Natural killer cell (primary cell): ENCODE measurements around the gene ZNF775. TPM values are rescaled to one million over a fixed set of nuclear protein-coding genes. Genes with fewer than 3 reads are reported as not detected.
A peak's percentile ranks its signal among the peaks of the same experiment; 100 is the strongest.

Experiments
- ATAC-seq, 3 donors: fragments of 150-1000 bp in 2 of 3; fragments of 200-7000 bp in 1 of 3; cut with Tn5 transposase; 1 replicate in 1 of 3; 2 replicates in 2 of 3; pipeline ENCODE4 v1.10.0; 2021; ENCODE audit warnings: mild to moderate bottlenecking in 2 of 3, moderate library complexity in 2 of 3
- DNase-seq, 2 donors: peaks; one replicate each; pipeline versions ENCODE4 v3.0.0 to v3.0.0-alpha.2; 2013 to 2021; ENCODE audit warnings: mixed read lengths in 1 of 2
- H3K27ac ChIP-seq: one replicate; pipeline ENCODE4 v1.5.1; 2013; ENCODE audit warnings: mild to moderate bottlenecking, low read length
- H3K27me3 ChIP-seq: one replicate; pipeline ENCODE4 v1.6.1; 2013; ENCODE audit warnings: low read length; ENCODE audit not compliant: control insufficient read depth, insufficient read depth
- H3K36me3 ChIP-seq: one replicate; pipeline ENCODE4 v1.6.1; 2013; ENCODE audit warnings: low read length; ENCODE audit not compliant: control insufficient read depth, insufficient read depth
- H3K4me1 ChIP-seq: one replicate; pipeline ENCODE4 v1.6.1; 2013; ENCODE audit warnings: low read length; ENCODE audit not compliant: control insufficient read depth, insufficient read depth
- H3K4me3 ChIP-seq: one replicate; pipeline ENCODE4 v1.5.1; 2013; ENCODE audit warnings: low read length
- H3K9me3 ChIP-seq: one replicate; pipeline ENCODE4 v1.6.1; 2013; ENCODE audit warnings: low read length; ENCODE audit not compliant: control insufficient read depth, insufficient read depth
- H3K27ac Mint-ChIP-seq, 2 donors: one replicate each; pipeline ENCODE4 v1.8.0; 2022; ENCODE audit warnings: mild to moderate bottlenecking in 2 of 2, mixed read lengths in 2 of 2, moderate library complexity in 1 of 2
- H3K27me3 Mint-ChIP-seq, 2 donors: one replicate each; pipeline ENCODE4 v1.8.0; 2022; ENCODE audit warnings: low read depth in 2 of 2, mixed read lengths in 2 of 2
- H3K36me3 Mint-ChIP-seq: one replicate; pipeline ENCODE4 v1.8.0; 2022; ENCODE audit warnings: mixed read lengths
- H3K4me1 Mint-ChIP-seq, 2 donors: one replicate each; pipeline ENCODE4 v1.8.0; 2022; ENCODE audit warnings: mixed read lengths in 2 of 2
- H3K4me3 Mint-ChIP-seq: one replicate; pipeline ENCODE4 v1.8.0; 2022; ENCODE audit warnings: mild to moderate bottlenecking, moderate library complexity, mixed read lengths
- H3K9me3 Mint-ChIP-seq, 2 donors: one replicate each; pipeline ENCODE4 v1.8.0; 2022; ENCODE audit warnings: mixed read lengths in 2 of 2
- WGBS: methylation state at CpG from one replicate; pipeline ENCODE4 v1.1.7; 2013; ENCODE audit warnings: missing lambda C conversion rate; ENCODE audit not compliant: insufficient coverage; 5-methylcytosine and 5-hydroxymethylcytosine counted together
- intact Hi-C: fragments of 100-400 bp; cut with micrococcal nuclease; formaldehyde crosslinking; loops from one replicate; pipeline ENCODE4 v1.14.2; 2022
- total RNA-seq, 4 donors: library from RNA; stranded (reverse); fragments of 120-200 nt in 1 of 4; gene quantifications; one replicate each; pipeline versions ENCODE4 v1.2.3 to v1.2.4, GENCODE V29; 2013 to 2022
- TF ChIP-seq, protein P1 (sequence below): fragments of 200-600 bp; IDR thresholded peaks from one replicate; pipeline ENCODE4 v1.8.0; 2022; ENCODE audit warnings: antibody characterized with exemption

ZNF775 gene
- total RNA-seq, 3 donors from 2014 or later (not counting 1 experiment from before 2014, with no cell fraction given): 1.3 to 2.7 (median 1.6) TPM

DNA sequence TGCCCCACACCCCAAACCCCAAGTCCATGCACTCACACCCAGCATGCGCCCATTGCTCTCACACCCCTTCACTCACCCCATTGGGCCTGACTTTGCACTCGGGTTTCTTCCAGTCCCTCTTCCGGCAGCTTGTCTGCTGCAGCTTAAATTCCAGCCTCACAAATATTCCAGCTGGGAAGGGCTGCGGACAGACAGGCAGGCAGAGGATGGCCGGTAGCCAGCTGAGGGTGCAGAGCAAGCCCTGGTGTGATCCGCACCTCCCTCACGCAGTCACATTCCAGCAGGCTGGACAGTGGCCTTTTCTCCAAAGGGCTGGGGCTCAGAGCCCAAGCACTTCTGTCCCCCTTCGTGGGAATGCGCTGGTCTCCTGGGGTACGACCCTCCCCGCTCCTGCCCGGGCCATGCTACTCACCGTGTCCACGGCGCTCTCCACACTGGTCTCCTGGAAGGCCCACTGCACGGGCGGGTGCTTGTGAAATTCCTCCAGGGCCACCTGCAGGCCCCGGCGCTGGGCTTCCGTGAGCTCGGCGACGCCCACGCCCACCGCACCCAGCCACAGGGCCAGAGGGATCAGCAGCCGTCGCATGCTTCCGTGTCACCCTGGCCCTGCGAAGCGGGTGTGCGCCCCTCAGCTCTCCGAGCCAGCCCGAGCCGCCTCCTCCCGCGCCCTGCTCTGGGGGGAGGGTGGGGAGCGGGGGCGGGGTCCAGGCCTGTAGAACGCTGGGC lies 38.9 kb upstream of the ZNF775 start:
- ATAC-seq: peak in 1 of 3 donors; percentile 36
- intact Hi-C loops: no loop called here
- Mint-ChIP-seq H3K9me3 (no peaks in the 10 kb centered on the region), H3K4me3 (no peak overlapping the region), H3K4me1 (peaks cover 0 to 11% of the 10 kb centered on the region in 2 donors), H3K27ac (no peak overlapping the region), H3K27me3 (peaks cover 24 to 32% of the 10 kb centered on the region in 2 donors), H3K36me3 (no peaks in the 10 kb centered on the region)
- TF ChIP-seq, protein P1, sequence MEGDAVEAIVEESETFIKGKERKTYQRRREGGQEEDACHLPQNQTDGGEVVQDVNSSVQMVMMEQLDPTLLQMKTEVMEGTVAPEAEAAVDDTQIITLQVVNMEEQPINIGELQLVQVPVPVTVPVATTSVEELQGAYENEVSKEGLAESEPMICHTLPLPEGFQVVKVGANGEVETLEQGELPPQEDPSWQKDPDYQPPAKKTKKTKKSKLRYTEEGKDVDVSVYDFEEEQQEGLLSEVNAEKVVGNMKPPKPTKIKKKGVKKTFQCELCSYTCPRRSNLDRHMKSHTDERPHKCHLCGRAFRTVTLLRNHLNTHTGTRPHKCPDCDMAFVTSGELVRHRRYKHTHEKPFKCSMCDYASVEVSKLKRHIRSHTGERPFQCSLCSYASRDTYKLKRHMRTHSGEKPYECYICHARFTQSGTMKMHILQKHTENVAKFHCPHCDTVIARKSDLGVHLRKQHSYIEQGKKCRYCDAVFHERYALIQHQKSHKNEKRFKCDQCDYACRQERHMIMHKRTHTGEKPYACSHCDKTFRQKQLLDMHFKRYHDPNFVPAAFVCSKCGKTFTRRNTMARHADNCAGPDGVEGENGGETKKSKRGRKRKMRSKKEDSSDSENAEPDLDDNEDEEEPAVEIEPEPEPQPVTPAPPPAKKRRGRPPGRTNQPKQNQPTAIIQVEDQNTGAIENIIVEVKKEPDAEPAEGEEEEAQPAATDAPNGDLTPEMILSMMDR: no peak
- Histone ChIP-seq H3K27ac (no peak overlapping the region), H3K4me3 (no peak overlapping the region), H3K9me3 (peaks cover 4% of the 10 kb centered on the region), H3K4me1 (peaks cover 12% of the 10 kb centered on the region), H3K27me3 (peaks cover 20% of the 10 kb centered on the region), H3K36me3 (peaks cover 6% of the 10 kb centered on the region)
- WGBS: 48% methylated on average over 39 of the region's 39 CpGs
- DNase-seq: peak in 1 of 2 donors; percentile 20

DNA sequence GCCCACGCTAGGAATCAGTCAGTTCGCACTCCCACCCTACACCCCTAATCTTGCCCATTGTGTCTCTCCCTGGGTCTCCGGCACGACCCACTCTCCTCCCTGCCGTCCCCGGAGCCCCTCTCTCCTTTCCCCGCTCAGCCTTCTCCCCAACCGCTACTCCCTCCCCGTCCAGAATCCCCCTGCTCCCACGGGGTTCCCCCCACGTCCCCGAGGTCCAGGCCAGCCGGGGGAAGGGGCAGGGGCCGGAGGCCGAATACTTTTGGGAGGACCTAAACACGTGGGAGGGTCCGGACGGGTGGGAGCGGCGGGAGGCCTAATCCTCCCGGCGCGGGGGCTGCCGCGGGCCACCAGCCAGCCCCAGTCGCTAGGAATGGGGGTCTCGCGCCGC lies 38.3 kb upstream of the ZNF775 start:
- peaks cover 25 to 32% of the 10 kb centered on the region in 2 donors for H3K27me3 Mint-ChIP-seq
- intact Hi-C loops: no loop called here
- H3K4me1 Mint-ChIP-seq: peaks cover 0 to 11% of the 10 kb centered on the region in 2 donors
- Histone ChIP-seq H3K27ac (no peak overlapping the region), H3K4me3 (no peak overlapping the region), H3K36me3 (peaks cover 6% of the 10 kb centered on the region), H3K27me3 (peaks cover 20% of the 10 kb centered on the region), H3K4me1 (peaks cover 12% of the 10 kb centered on the region), H3K9me3 (peaks cover 4% of the 10 kb centered on the region)
- ATAC-seq: no peak
- no peak overlapping the region for H3K4me3 Mint-ChIP-seq
- no peaks in the 10 kb centered on the region for H3K36me3 Mint-ChIP-seq
- no peaks in the 10 kb centered on the region for H3K9me3 Mint-ChIP-seq
- TF ChIP-seq, protein P1: no peak
- 19% methylated on average over 29 of the region's 29 CpGs for WGBS
- no peak for DNase-seq
- H3K27ac Mint-ChIP-seq: no peak overlapping the region

DNA sequence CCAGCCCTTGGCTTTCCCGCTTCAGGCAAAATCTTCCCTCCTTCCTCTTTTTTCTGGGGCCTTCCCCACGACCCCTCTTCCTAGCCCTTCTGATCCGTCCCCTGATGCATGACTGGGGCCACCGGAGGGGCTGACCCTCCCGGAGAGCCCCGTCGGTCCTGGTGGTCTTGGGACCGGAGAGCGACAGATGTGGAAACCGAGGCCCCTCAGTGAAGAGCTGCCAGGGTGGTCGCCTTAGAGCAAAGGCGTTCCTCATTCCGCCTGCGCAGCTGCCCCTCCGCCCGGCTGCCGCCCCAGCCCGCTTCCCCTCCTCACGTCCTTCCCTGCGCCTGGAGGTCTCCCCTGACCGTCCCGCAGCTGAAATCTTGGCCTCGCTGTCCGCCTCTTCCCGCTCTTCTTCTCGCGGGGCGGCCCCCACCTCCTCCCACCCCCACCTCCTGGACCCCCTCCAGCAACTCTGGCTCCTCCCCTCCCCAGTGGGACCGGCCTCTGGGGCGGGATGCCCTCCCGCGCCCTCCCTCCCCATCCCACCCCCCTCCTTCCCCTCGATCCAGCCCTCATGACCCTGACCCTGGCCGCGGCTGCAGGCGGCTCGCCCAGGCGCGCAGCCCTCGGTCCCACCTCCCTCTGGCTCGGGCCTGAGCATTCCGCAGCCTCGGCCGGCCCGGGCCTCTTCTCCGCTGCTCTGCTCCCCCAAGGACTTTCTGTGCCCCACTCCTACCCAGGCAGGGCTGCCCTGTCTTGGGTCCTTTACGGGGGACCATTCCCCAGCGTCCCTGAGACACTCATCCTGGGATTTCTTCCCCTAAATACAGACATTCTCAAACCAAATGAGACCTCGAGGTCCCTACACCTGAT lies 37.6 kb upstream of the ZNF775 start, which contains the start of gene RARRES2:
TSS of gene RARRES2 (minus strand) at position 367 of the 858 bp plus-strand sequence. CDS start 1,020 bp downstream, outside the sequence.
- no peak within 1 kb of the TSS for H3K4me3 ChIP-seq
- H3K27me3 ChIP-seq: peaks cover 20% of the 10 kb centered on the region
- DNase-seq: no peak
- Mint-ChIP-seq H3K4me3 (peak within 1 kb of the TSS; percentile 13), H3K36me3 (no peaks in the 10 kb centered on the region), H3K27ac (no peak within 1 kb of the TSS), H3K4me1 (peaks cover 0 to 11% of the 10 kb centered on the region in 2 donors), H3K9me3 (no peaks in the 10 kb centered on the region), H3K27me3 (peaks cover 31 to 38% of the 10 kb centered on the region in 2 donors)
- ATAC-seq: no peak
- intact Hi-C loops: no loop called here
- peaks cover 12% of the 10 kb centered on the region for H3K4me1 ChIP-seq
- H3K9me3 ChIP-seq: peaks cover 4% of the 10 kb centered on the region
- 56% methylated on average over 48 of the region's 49 CpGs for WGBS
- TF ChIP-seq, protein P1: no peak
- H3K27ac ChIP-seq: no peak within 1 kb of the TSS
- H3K36me3 ChIP-seq: peaks cover 6% of the 10 kb centered on the region
